Testis (tissue), 2 donors: ENCODE measurements around the gene FBXO3.

Experiments
- POLR2A ChIP-seq: fragments of 450-650 bp; IDR thresholded peaks from one replicate; pipeline ENCODE4 v1.6.1; 2017; ENCODE audit warnings: antibody characterized with exemption, mild to moderate bottlenecking, moderate library complexity
- TF ChIP-seq, protein P1 (sequence below), 3 experiments: fragments of 450-650 bp in 2 of 3; fragments of 200-600 bp in 1 of 3; sonication (generic) in 1 of 3; IDR thresholded peaks; one replicate each; pipeline ENCODE4 v1.5.1; 2016 to 2019; ENCODE audit warnings: antibody characterized with exemption in 3 of 3, mild to moderate bottlenecking in 2 of 3, moderate library complexity in 1 of 3

DNA sequence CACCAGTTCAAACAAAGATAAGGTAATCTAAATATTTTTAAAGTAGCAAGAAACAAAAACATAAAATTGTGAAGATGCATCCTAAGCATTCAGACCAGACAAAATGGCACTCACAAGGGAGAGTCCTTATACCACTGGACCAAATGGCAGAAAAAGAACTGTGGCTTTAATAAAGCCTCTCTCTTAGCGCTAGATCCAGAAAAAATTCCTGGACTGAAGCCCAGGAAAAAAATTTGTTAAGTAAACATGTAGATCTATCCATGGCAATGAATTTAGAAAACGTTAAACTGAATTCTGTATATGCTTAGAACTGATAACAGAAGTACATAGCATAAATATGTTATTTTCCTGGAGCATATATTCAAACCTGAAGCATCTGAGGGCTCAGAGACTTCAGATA, 26.3 kb downstream of the FBXO3 start:
- TF ChIP-seq POLR2A, result no peak
- TF ChIP-seq, protein P1, sequence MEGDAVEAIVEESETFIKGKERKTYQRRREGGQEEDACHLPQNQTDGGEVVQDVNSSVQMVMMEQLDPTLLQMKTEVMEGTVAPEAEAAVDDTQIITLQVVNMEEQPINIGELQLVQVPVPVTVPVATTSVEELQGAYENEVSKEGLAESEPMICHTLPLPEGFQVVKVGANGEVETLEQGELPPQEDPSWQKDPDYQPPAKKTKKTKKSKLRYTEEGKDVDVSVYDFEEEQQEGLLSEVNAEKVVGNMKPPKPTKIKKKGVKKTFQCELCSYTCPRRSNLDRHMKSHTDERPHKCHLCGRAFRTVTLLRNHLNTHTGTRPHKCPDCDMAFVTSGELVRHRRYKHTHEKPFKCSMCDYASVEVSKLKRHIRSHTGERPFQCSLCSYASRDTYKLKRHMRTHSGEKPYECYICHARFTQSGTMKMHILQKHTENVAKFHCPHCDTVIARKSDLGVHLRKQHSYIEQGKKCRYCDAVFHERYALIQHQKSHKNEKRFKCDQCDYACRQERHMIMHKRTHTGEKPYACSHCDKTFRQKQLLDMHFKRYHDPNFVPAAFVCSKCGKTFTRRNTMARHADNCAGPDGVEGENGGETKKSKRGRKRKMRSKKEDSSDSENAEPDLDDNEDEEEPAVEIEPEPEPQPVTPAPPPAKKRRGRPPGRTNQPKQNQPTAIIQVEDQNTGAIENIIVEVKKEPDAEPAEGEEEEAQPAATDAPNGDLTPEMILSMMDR (IDR thresholded peaks at IDR 0.05), result no peak
